Measurements from ENCODE around the gene WFDC2.

DNA sequence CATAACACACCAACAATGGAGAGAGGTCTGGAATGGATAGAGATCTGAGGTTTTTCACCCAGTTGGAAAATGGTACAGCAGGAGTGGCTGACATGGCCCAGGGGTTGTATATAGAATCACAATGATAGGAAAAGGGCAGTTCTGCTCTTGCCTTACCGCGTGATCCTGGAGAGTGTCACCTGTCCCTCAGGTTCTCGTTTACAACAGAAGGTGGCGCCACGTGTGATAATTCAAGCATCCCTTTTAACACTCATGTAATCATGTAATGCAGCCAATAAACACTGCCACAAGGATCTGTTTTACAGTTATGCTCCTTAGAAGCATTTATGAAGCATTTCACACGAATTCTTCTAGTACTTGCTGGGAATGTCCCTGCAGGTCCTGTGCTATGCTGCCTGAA, 12.9 kb upstream of the WFDC2 start:
- TF ChIP-seq, protein P1, sequence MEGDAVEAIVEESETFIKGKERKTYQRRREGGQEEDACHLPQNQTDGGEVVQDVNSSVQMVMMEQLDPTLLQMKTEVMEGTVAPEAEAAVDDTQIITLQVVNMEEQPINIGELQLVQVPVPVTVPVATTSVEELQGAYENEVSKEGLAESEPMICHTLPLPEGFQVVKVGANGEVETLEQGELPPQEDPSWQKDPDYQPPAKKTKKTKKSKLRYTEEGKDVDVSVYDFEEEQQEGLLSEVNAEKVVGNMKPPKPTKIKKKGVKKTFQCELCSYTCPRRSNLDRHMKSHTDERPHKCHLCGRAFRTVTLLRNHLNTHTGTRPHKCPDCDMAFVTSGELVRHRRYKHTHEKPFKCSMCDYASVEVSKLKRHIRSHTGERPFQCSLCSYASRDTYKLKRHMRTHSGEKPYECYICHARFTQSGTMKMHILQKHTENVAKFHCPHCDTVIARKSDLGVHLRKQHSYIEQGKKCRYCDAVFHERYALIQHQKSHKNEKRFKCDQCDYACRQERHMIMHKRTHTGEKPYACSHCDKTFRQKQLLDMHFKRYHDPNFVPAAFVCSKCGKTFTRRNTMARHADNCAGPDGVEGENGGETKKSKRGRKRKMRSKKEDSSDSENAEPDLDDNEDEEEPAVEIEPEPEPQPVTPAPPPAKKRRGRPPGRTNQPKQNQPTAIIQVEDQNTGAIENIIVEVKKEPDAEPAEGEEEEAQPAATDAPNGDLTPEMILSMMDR (IDR thresholded peaks at IDR 0.05) = peak in 1 of 3 experiments; percentile 6
- TF ChIP-seq EP300 (IDR thresholded peaks at IDR 0.05) (no peak), POLR2AphosphoS5 (IDR thresholded peaks at IDR 0.05) (no peak)
